NCI-H748 treated with DMSO at 0.1 percent for 48 hours (cell line): ENCODE data around the gene ZBTB16.
"Not testable (repeated sequence)": the region's sequence is repeated elsewhere in the genome, so short reads cannot be mapped to it uniquely, and the experiment has no call there.

Source experiments
- DNase-seq: peaks from one replicate; lab custom pipeline; 2025; lab: John Stamatoyannopoulos, UW

The ZBTB16 gene

GRCh38 chr11:114044042-114044871 is 15.3 kb upstream of the ZBTB16 start:
- DNase-seq, result no peak

GRCh38 chr11:114047327-114047726 is 12.2 kb upstream of the ZBTB16 start:
- no peak for DNase-seq

GRCh38 chr11:114049050-114049449 is 10.5 kb upstream of the ZBTB16 start:
- DNase-seq, result no peak

- not testable (repeated sequence) for DNase-seq
These were observed 9.7 kb upstream of the ZBTB16 start for GRCh38 chr11:114049766-114050165.

- no peak for DNase-seq
These were observed 9.1 kb upstream of the ZBTB16 start for GRCh38 chr11:114050258-114050927.

GRCh38 chr11:114051558-114051957 is 8.0 kb upstream of the ZBTB16 start:
- DNase-seq, result no peak

- DNase-seq, result no peak
These were observed 7.4 kb upstream of the ZBTB16 start for GRCh38 chr11:114052160-114052559.

GRCh38 chr11:114053406-114053805 is 6.1 kb upstream of the ZBTB16 start:
- no peak for DNase-seq

GRCh38 chr11:114054806-114055205 is 4.7 kb upstream of the ZBTB16 start:
- DNase-seq, result no peak

GRCh38 chr11:114056409-114056808 is 3.1 kb upstream of the ZBTB16 start:
- DNase-seq, result no peak

- DNase-seq, result no peak
These were observed 2.4 kb upstream of the ZBTB16 start for GRCh38 chr11:114057147-114057546.

GRCh38 chr11:114057605-114058004 is 1.9 kb upstream of the ZBTB16 start:
- DNase-seq, result no peak

- DNase-seq, result no peak
These were observed 1.3 kb upstream of the ZBTB16 start for GRCh38 chr11:114058026-114058706.

- DNase-seq, result no peak
These were observed 637 bp upstream of the ZBTB16 start for GRCh38 chr11:114058871-114059277.

GRCh38 chr11:114059984-114060391 is 477 bp downstream of the ZBTB16 start:
- DNase-seq, result no peak

GRCh38 chr11:114060392-114061047 is 1.0 kb downstream of the ZBTB16 start:
- no peak for DNase-seq

- DNase-seq, result no peak
These were observed 1.7 kb downstream of the ZBTB16 start for GRCh38 chr11:114061048-114061680.

- DNase-seq, result no peak
These were observed 2.2 kb downstream of the ZBTB16 start for GRCh38 chr11:114061681-114062049.

GRCh38 chr11:114062272-114062671 is 2.8 kb downstream of the ZBTB16 start:
- no peak for DNase-seq

GRCh38 chr11:114063149-114063828 is 3.8 kb downstream of the ZBTB16 start:
- DNase-seq, result no peak

- no peak for DNase-seq
These were observed 4.3 kb downstream of the ZBTB16 start for GRCh38 chr11:114063829-114064201.
